Neuron (in vitro differentiated cells): Measurements from ENCODE around the gene SH3PXD2A.

Source experiments
- H2AFZ ChIP-seq: one replicate; pipeline ENCODE4 v1.6.1; 2013; ENCODE audit warnings: low read depth, mild to moderate bottlenecking, inconsistent platforms, low read length, moderate library complexity
- H3K27me3 ChIP-seq: one replicate; pipeline ENCODE4 v1.6.1; 2013; ENCODE audit warnings: low read length; ENCODE audit not compliant: insufficient read depth
- H3K36me3 ChIP-seq: one replicate; pipeline ENCODE4 v1.6.1; 2013; ENCODE audit warnings: low read length; ENCODE audit not compliant: insufficient read depth
- H3K4me1 ChIP-seq: one replicate; pipeline ENCODE4 v1.6.1; 2013; ENCODE audit warnings: low read length; ENCODE audit not compliant: insufficient read depth
- H3K4me3 ChIP-seq: 2 replicates; pipeline ENCODE4 v1.5.1; 2013; ENCODE audit warnings: mild to moderate bottlenecking, low read length, moderate library complexity
- H3K9me3 ChIP-seq: one replicate; pipeline ENCODE4 v1.6.1; 2013; ENCODE audit warnings: low read length

The SH3PXD2A gene

DNA sequence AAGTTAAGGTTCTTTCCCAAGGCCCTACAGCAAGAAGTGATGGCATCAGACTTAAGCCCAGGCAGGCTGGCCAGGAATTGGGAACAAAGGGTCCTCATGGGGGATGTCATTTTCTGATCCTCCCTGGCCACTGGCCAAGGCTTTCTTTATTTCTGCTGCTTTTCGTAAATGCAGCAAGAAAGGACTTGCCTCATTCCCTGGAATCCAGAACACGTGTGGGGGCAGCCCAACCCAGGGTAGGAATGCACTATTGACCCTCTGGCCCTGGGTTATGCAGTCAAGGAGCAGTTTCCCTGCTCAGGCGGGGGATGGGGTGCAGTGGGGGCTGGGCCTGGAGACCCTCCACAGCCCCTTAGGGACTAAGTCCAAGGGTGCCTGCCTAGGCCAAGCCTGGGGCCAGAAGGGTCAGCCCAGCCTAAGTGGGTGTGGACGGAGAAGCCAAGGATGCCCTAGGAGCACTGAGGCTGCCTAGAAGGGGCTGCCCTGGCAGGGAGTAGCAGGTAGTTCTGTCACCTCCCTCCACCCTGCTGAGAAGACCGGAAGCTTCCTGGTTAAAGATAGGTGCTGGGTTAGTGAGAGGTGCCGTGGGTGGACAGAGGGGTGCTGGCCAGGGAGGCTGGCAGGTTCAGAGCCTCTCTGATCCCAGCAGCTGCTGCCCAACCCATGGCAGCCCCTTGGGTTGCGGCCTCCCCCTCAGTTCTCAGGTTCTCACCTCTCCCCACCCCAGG is 179.2 kb downstream of the SH3PXD2A start:
- peaks cover 3% of the 10 kb centered on the region for H3K4me1 ChIP-seq

DNA sequence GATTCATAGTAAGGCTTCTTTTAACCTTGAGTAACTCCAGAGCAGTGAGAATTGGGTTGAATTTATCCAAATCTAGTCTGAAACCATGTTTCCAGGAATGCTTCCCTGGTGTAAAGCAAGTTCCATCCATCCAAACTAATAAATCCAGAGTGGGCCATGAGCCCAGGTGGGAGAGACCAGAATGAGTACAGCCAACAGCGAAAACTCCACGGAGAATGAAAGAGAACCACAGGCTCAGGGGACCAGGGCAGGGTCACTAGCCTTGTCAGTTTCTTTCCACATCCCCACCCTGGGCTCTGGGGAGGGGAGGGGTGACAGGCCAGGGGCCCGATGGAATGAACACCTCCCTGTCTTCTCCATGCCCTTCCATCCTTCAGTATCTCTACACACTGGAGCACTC is 181.8 kb downstream of the SH3PXD2A start:
- Histone ChIP-seq H3K27me3 (no peaks in the 10 kb centered on the region), H3K36me3 (no peaks in the 10 kb centered on the region), H3K9me3 (no peaks in the 10 kb centered on the region), H3K4me3 (no peak overlapping the region), H3K4me1 (peaks cover 8% of the 10 kb centered on the region), H2AFZ (no peak overlapping the region)

More for the DNA sequence above, 179.2 kb downstream of the SH3PXD2A start:
- H3K27me3 ChIP-seq: no peaks in the 10 kb centered on the region
- no peaks in the 10 kb centered on the region for H3K9me3 ChIP-seq
- no peaks in the 10 kb centered on the region for H3K36me3 ChIP-seq
- H3K4me3 ChIP-seq: no peak overlapping the region
- H2AFZ ChIP-seq: no peak overlapping the region

DNA sequence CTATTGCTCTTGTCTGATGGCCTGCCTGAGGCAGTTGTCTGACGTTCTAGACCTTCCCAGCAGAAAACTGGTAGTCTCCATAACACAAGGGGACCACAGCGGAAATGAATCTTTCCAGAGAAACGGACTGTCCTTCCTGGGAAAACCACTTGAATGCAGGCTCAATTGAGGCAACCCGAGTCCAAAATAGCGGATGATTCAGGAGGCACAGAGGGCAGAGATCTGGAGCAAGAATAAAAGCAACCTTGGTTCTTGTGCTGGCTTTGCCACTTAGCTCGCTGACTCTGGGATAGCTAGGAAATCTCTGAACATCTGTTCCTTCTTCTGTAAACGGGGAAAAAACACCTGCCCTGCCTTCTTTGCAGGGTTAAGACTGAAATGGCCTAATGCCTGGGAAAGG is 183.0 kb downstream of the SH3PXD2A start:
- Histone ChIP-seq H3K36me3 (no peaks in the 10 kb centered on the region), H3K4me3 (no peak overlapping the region), H3K4me1 (peaks cover 5% of the 10 kb centered on the region), H3K27me3 (no peaks in the 10 kb centered on the region), H3K9me3 (no peaks in the 10 kb centered on the region), H2AFZ (no peak overlapping the region)

DNA sequence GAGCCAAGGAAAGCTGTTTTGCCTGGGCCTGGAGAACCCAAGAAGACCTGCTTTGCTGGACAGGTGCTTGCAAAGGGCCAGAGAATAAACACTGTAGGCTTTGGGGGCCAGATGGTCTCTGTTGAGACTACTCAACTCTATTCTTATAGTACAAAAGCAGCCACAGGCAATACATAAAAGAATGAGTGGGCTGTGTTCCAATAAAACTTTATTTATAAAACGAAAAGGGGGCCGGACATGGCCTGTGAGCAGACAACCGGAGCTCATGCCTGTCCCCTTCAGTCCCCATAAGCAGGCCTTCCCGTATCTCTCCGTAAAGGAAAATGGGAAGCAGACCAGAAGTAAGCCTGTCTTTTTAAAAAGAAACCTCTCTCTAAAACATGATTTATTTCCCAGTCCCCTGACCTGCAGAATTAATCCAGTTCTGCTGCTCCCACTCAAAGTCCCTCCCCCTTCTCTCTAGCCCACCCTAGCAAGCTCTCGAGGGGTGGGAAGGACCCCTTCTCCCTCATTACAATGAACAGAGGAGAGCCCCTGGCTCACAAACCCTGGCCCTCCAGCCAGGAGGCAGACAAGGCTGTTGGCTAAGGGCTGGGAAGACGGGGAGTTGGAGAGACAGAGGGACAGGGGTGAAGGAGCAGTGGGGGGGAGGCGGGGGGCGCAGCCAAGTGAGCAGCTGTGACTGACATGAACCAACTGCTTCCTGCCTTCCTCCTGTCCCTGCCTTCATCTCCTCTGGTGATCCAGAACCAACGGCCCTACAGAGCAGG is 184.1 kb downstream of the SH3PXD2A start:
- no peak overlapping the region for H3K4me3 ChIP-seq
- H3K27me3 ChIP-seq: no peaks in the 10 kb centered on the region
- H3K36me3 ChIP-seq: no peaks in the 10 kb centered on the region
- peaks cover 5% of the 10 kb centered on the region for H3K4me1 ChIP-seq
- H3K9me3 ChIP-seq: no peaks in the 10 kb centered on the region
- no peak overlapping the region for H2AFZ ChIP-seq

DNA sequence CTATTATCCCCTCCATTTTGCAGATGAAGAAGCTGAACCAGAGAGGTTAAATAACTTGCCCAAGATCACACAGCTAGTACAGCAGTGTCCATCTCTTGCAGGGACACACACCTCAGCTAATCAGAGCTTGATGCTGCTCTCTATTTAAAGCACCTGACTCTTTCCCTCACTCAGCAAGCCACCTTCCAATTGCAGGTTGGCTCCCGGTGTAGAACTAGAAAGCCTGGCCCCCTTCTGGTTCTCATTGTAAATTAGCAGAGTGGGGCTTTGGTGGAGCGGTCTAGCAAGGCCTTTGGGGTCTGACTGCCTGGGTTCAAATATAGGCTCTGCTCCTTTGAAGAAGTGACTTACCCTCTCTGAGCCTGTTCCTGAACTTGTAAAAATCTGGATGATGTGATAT is 185.4 kb downstream of the SH3PXD2A start:
- Histone ChIP-seq H3K36me3 (no peaks in the 10 kb centered on the region), H3K9me3 (no peaks in the 10 kb centered on the region), H2AFZ (no peak overlapping the region), H3K4me3 (no peak overlapping the region), H3K27me3 (no peaks in the 10 kb centered on the region), H3K4me1 (peaks cover 5% of the 10 kb centered on the region)

DNA sequence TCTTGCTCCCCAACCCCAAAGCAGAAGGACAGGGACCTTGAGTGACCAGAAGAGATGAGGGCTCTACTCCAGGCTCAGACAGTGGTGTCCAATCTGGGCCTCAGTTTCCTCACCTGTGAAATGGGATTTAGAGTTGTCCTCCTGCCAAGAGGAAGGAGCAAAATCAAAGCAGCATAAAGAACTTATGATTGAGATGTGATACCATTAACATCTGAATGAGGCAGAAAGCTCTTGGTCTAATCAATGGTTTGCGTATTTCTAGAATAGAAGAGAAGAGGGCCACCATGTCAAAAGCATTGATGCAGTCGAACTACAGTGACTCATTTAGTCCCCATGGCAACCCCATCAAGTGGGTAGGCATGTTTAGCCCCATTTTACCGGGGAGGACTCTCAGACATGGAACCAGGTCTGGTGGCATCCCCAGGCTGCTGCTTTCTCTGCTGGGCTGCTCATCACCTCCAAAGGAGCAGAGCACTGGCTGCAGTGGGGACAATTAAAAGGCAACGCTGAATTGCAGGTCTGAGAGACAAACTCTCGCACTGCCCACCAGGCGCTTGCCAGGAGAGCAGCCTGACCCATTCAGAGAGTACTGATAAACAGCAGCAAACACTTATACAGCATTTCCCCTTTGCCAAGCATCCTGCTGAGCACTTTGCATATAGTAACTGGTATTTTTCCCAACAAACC is 186.0 kb downstream of the SH3PXD2A start:
- Histone ChIP-seq H2AFZ (no peak overlapping the region), H3K9me3 (no peaks in the 10 kb centered on the region), H3K36me3 (no peaks in the 10 kb centered on the region), H3K4me1 (peaks cover 5% of the 10 kb centered on the region), H3K27me3 (no peaks in the 10 kb centered on the region), H3K4me3 (no peak overlapping the region)

DNA sequence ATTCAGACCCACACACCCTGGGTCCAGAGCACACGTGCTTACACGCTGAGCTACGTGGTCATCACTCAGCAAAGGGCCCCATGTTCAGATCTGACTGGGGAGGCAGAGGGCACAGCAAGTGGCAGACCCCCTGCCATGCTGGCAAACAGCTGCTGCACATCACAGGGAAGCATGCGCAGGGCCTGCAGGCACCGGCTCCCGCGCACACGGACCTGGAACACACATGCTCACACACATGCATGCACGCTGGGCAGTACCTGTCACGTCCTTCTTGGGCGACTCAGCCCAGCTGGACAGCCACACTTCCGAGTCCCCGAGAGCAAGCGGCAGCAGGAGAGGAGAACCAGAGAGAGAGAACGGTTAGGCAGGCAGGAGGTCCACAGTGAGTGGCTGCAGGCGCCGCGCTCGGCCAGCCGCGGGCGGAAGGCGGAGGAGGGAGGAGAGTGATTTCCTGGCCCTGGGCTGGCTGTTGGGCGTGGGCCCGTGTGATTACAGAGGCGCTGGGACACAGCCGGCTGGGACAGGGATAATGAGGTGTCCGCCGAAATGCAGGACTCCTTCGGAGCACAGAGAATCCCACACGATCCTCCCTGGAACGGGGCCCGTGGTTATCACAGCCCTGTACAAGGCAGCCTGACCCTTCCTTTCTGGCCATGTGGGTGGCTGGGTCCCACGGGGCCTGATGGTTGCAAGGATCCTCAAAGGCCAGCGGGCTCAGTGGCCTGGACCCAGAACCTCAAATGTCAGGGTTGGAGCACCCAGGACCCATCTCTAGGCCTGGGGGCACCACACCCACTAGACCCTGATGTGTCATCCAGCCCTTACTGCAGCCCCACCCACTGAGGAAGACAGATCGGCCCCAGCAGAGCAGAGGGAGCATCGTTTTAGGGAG is 186.8 kb downstream of the SH3PXD2A start:
- H3K4me3 ChIP-seq: no peak overlapping the region
- H3K36me3 ChIP-seq: no peaks in the 10 kb centered on the region
- no peaks in the 10 kb centered on the region for H3K9me3 ChIP-seq
- H3K4me1 ChIP-seq: peaks cover 5% of the 10 kb centered on the region
- H2AFZ ChIP-seq: no peak overlapping the region
- H3K27me3 ChIP-seq: no peaks in the 10 kb centered on the region

DNA sequence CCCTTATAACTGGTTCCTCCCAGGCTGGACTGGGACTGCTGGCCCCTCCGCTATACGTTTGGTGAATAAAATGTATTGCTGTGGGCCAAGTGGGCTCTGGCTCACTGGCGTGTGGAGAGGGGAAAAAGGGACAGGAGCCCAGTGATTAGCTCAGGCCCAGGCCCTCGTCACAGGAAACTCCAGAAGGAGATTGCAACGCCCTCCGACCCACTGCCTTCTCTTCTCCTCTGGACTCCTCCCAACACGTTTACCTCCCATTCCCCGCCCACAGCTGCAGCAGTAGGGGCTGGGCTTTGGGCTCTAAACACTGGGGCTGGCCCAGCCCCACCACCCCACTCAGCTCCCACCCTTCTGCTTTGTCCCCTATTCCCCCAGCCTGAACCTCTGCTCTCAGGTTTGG is 188.0 kb downstream of the SH3PXD2A start:
- no peak overlapping the region for H3K4me3 ChIP-seq

DNA sequence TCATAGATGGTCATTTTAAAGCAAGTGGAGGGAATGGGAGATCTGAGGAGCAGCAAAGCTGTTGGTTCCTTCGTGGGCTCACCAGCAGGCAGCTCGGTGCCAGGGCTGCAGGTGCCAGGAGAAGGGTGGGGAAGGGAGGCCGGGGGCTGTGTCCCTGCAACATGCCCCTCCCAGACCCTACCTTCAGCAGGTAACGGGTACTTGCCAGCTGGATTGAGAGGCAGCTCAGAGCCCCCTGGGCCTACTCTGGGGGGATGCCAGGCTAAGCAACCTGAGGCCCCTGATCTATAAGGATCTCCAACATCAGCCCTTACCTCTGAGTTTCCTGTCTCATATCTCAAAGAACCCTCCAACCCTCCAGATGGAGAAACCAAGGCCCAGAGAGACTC is 188.6 kb downstream of the SH3PXD2A start:
- Histone ChIP-seq H3K4me3 (no peak overlapping the region), H2AFZ (no peak overlapping the region), H3K4me1 (peaks cover 5% of the 10 kb centered on the region), H3K27me3 (no peaks in the 10 kb centered on the region), H3K9me3 (no peaks in the 10 kb centered on the region), H3K36me3 (no peaks in the 10 kb centered on the region)

More for the DNA sequence above, 188.0 kb downstream of the SH3PXD2A start:
- peaks cover 5% of the 10 kb centered on the region for H3K4me1 ChIP-seq
- no peaks in the 10 kb centered on the region for H3K27me3 ChIP-seq
- no peaks in the 10 kb centered on the region for H3K9me3 ChIP-seq
- H2AFZ ChIP-seq: no peak overlapping the region
- no peaks in the 10 kb centered on the region for H3K36me3 ChIP-seq

DNA sequence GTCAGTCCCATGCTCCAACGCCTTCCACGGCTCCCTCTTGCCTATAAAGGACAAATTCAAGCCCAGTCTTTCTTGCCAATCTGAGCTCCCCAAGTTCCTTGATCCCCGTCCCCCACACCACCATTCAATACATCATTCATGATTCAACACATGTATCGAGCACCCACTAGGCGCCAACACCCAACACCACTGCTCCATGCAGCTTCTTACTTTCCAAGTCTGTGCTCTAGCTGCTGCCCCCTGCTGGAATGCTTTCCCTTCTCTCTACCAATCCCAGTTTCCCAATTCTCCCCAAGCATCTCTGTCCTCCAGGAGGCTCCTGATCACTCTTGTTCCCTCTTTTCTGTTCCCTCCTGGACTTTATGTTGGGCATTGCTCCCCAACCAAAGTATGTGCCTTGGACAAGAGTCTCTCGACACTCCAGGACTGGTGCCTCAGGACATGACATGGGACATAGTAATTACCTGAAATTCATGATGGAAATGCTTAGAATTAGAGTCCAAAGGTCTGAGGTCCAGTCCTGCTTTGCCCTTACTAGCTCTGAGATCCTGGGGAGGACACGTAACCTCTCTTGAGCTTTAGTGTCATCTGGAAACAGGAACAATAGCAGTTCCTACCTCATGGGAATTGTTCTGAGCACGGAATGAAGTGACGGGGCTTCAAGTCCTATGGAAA is 189.2 kb downstream of the SH3PXD2A start:
- Histone ChIP-seq H3K36me3 (no peaks in the 10 kb centered on the region), H3K4me3 (no peak overlapping the region), H3K27me3 (no peaks in the 10 kb centered on the region), H3K9me3 (no peaks in the 10 kb centered on the region), H3K4me1 (peaks cover 5% of the 10 kb centered on the region), H2AFZ (no peak overlapping the region)

DNA sequence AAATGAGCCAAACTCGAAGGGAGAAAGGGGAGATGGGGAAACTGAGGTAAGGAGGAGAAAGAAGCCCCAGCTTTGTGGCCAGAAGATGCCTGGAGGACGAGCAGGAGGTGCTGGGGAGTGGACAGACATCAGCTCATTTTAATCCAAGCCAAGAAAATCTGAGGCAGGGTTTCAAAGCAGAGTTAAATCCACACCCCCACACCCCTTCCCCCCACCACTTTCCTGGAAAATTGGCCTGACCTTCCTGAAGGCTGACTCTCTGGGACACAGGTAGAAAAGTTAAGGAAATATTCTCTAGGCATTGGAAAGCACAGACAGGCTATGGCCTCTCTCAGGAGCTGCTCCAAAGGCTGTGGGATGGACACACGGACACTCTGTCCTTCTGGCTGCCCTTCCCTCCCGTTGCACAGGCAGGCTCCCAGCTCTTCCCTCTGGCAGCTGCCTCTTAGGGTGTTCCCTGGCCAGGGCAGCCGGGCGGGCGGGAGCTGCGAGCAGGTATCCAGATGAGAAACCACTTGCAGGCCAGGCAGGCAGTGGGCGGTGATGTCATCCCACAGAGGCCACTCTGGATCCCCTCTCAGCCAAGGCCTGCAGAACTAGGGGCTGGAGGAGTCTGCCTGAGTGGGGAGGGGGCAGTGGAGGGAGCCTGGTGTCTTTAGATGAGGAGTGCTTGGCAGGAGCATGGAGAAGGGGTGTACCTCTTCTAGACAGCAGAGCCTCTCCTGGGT is 190.1 kb downstream of the SH3PXD2A start:
- no peaks in the 10 kb centered on the region for H3K9me3 ChIP-seq
- peaks cover 5% of the 10 kb centered on the region for H3K4me1 ChIP-seq
- H2AFZ ChIP-seq: no peak overlapping the region
- H3K27me3 ChIP-seq: no peaks in the 10 kb centered on the region
- no peak overlapping the region for H3K4me3 ChIP-seq
- H3K36me3 ChIP-seq: no peaks in the 10 kb centered on the region

DNA sequence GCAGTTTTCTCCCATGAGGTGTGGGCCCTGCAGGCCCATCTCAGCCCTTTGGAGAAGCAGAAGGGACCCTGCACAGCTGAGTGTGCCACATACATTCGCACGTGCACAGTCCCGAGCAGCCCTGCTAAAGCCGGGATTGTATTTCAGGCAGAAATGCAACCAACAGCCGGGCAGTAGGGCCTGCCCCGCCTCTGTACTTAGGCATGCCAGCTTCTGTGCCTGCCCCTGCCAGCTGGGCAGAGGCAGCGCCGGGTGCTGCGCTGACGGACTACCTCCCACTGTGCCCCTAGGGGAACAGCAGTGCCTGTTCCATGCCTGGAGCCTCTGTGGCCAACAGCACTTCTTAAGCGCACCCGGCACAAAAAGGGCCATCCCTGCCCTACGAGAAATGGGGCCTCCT is 191.6 kb downstream of the SH3PXD2A start:
- H3K36me3 ChIP-seq: no peaks in the 10 kb centered on the region

More for the DNA sequence above, 191.6 kb downstream of the SH3PXD2A start:
- Histone ChIP-seq H3K9me3 (no peaks in the 10 kb centered on the region), H3K4me3 (no peak overlapping the region), H3K27me3 (no peaks in the 10 kb centered on the region), H2AFZ (no peak overlapping the region), H3K4me1 (no peaks in the 10 kb centered on the region)
